Astrocyte of the cerebellum (primary cell): ENCODE measurements around the gene COTL1.

Source experiments
- DNase-seq: peaks from one replicate; pipeline ENCODE4 v3.0.0-alpha.2; 2011; ENCODE audit warnings: low read depth
- H3K4me3 ChIP-seq: 2 replicates; pipeline ENCODE4 v1.5.1; 2011; ENCODE audit warnings: mild to moderate bottlenecking, low read depth, low read length, moderate library complexity
- in situ Hi-C: cut with HindIII; loops from 2 replicates; pipeline ENCODE4 v1.10.0; 2017; ENCODE audit warnings: low sequenced_read_pairs
- TF ChIP-seq, protein P1 (sequence below): IDR thresholded peaks from 2 replicates; pipeline ENCODE4 v1.5.1; 2012; ENCODE audit warnings: low read length, low read depth, moderate library complexity, mild to moderate bottlenecking; ENCODE audit errors: missing control alignments

The COTL1 gene

DNA sequence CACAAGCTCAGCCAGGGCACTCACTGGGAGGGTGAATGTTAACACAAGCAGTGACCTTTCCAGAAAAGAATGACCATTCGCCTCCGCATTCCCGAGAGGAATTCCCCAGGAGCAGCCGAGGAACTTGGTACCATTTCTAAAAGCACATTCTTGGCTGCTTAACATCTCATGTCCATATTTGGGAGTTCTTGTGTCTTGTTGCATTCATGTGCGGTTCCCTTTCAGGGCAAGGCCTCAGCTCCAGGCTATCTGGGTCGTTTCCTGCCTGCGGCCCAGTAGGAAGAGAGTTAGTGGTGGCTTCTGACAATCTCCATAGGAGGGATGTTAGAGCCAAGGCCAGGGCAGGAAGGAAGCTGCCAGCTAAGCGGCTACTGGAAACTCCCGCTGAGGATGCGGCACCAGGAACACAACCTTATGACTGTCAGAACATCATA is 85.6 kb downstream of the COTL1 start:
- no peak overlapping the region for H3K4me3 ChIP-seq
- in situ Hi-C loops, result no loop called here
- peak; percentile 74 for DNase-seq
- TF ChIP-seq, protein P1, sequence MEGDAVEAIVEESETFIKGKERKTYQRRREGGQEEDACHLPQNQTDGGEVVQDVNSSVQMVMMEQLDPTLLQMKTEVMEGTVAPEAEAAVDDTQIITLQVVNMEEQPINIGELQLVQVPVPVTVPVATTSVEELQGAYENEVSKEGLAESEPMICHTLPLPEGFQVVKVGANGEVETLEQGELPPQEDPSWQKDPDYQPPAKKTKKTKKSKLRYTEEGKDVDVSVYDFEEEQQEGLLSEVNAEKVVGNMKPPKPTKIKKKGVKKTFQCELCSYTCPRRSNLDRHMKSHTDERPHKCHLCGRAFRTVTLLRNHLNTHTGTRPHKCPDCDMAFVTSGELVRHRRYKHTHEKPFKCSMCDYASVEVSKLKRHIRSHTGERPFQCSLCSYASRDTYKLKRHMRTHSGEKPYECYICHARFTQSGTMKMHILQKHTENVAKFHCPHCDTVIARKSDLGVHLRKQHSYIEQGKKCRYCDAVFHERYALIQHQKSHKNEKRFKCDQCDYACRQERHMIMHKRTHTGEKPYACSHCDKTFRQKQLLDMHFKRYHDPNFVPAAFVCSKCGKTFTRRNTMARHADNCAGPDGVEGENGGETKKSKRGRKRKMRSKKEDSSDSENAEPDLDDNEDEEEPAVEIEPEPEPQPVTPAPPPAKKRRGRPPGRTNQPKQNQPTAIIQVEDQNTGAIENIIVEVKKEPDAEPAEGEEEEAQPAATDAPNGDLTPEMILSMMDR, result no peak

DNA sequence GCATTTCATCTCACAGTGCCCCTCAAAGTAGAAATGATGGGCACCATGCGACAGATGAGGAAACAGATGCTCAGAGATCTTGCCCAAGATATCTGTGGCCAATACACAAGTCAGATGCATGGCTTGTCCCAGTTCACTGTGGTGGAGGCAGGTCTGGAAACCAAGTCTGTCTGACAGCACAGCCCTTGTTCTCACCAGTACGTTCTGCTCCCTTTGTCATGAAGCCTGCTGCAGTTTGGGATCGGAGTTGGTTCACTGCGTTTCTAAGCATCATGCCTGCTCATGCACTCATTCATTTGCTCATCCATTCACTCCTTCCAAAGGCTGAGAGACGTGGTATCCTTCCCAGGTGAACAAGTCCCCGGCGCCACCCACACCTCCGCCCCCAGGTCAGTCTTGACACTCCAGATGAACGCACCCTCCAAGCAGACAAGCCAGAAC is 86.2 kb downstream of the COTL1 start:
- no peak overlapping the region for H3K4me3 ChIP-seq
- in situ Hi-C loops, result no loop called here
- TF ChIP-seq, protein P1, result no peak
- DNase-seq, result no peak

DNA sequence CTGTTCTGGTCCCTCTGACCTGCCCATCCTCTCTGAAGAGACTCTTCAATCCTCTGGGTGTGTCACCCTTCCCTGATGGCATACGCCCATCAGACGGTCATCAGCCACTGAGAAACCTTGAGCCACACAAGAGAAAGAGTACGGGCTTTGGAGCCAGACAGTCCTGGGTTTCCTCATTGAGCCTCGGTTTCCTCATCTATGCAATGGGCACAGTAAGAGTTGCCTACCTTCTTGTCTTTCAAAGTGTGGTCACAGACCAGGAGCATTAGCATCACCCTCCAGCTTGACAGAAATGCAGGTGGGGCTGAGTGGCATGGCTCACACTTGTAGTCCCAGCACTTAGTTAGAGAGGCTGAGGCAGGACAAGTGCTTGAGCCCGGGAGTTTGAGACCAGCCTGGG is 87.3 kb downstream of the COTL1 start:
- no peak overlapping the region for H3K4me3 ChIP-seq
- in situ Hi-C loops, result no loop called here
- DNase-seq, result no peak
- TF ChIP-seq, protein P1, result no peak

DNA sequence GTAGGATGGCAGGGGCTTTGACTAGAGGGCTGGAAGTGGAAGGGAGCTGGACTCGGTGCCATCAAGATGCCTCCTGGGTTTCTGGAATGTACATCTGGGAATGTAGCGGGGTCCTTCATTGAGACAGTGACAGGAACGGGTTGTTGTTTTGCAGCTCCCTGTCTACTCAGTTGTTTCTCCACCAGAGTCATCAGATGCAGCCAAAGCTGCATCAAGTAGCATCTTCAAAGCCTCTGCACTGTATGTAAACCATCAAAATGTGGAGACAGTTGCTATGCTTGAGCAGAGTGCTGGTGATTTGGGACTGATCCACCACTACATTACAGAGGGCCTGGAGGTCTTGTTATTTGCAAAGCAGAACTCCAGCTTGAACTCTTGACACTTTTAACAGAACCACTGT is 88.3 kb downstream of the COTL1 start:
- in situ Hi-C loops, result no loop called here
- TF ChIP-seq, protein P1, result no peak
- DNase-seq, result no peak

GRCh38 chr16:84528322-84528721 is 89.6 kb downstream of the COTL1 start:
- in situ Hi-C loops, result no loop called here
- TF ChIP-seq, protein P1, result no peak
- DNase-seq, result no peak
- H3K4me3 ChIP-seq, result no peak overlapping the region

More for the DNA sequence above, 88.3 kb downstream of the COTL1 start:
- H3K4me3 ChIP-seq, result no peak overlapping the region

DNA sequence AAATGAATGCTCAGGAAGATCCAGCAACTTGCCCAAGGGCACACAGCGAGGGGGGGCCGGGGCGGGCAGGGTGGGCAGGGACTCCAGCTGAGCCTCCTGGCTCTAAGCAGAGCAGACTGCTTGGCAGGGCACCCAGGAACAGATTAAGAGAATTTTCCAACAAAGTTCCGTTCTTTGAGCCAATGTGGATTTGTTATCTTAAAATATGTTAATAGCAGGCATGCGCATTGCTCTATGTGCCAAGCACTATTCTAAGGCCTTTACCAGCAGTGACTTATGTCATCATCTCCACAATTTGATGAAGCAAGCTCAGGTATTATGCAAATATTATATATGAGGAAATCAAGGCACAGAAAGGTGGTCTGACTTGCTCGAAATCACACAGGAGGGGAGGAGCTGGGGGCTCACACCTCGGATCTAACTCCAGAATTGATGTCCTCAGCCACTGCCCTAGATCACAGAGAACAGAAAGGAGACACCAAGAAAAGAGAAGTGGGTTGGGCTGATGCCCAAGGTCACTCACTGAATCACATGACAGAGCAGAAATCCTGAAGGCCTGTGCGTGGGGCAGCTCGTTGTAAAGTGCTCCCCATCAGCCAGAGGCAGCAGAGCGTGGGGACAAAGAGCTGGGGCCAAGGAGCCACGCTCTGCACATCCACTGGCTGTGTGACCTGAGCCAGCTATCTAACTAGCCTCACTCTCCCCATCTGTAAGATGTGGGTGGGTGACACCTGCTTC is 90.2 kb downstream of the COTL1 start:
- TF ChIP-seq, protein P1, result no peak
- H3K4me3 ChIP-seq, result no peak overlapping the region
- in situ Hi-C loops, result no loop called here
- no peak for DNase-seq
